Heart left ventricle (tissue), 16 donors: ENCODE results near the gene EFS. TPM values are rescaled to one million over a fixed set of nuclear protein-coding genes. Genes with fewer than 3 reads are reported as not detected.
A peak's percentile ranks its signal among the peaks of the same experiment; 100 is the strongest.

Experiments
- ATAC-seq, 4 donors: fragments of 200-7000 bp; cut with Tn5 transposase; one replicate each; pipeline ENCODE4 v1.9.1; 2020 to 2022; ENCODE audit warnings: moderate library complexity in 4 of 4, mild to moderate bottlenecking in 3 of 4, moderate number of reproducible peaks in 1 of 4
- DNase-seq, 5 donors: peaks; one replicate each; pipeline ENCODE4 v3.0.0-alpha.2; 2020
- H3K27ac ChIP-seq, 12 donors: fragments of 200-600 bp; sonication (generic) in 4 of 12; one replicate each; pipeline versions ENCODE4 v1.5.0 to v1.8.0; 2016 to 2022; ENCODE audit warnings: mild to moderate bottlenecking in 2 of 12
- H3K27me3 ChIP-seq, 9 donors: fragments of 200-600 bp; sonication (generic) in 2 of 9; one replicate each; pipeline versions ENCODE4 v1.5.1 to v1.8.0; 2016 to 2022; ENCODE audit warnings: mild to moderate bottlenecking in 3 of 9
- H3K36me3 ChIP-seq, 9 donors: fragments of 200-600 bp; sonication (generic) in 2 of 9; one replicate each; pipeline versions ENCODE4 v1.5.0 to v1.8.0; 2018 to 2022; ENCODE audit warnings: mild to moderate bottlenecking in 2 of 9
- H3K4me1 ChIP-seq, 12 donors: fragments of 200-600 bp; sonication (generic) in 4 of 12; one replicate each; pipeline versions ENCODE4 v1.5.0 to v1.8.0; 2016 to 2022; ENCODE audit warnings: mild to moderate bottlenecking in 3 of 12
- H3K4me3 ChIP-seq, 12 donors: fragments of 200-600 bp; sonication (generic) in 4 of 12; one replicate each; pipeline versions ENCODE4 v1.5.0 to v1.8.0; 2017 to 2022; ENCODE audit warnings: mild to moderate bottlenecking in 9 of 12, moderate library complexity in 4 of 12
- H3K9me3 ChIP-seq, 12 donors: fragments of 200-600 bp; sonication (generic) in 4 of 12; one replicate each; pipeline versions ENCODE4 v1.5.0 to v1.8.0; 2016 to 2022; ENCODE audit warnings: mild to moderate bottlenecking in 1 of 12
- CTCF ChIP-seq, 12 donors: fragments of 200-600 bp; sonication (generic) in 4 of 12; IDR thresholded peaks; one replicate each; pipeline versions ENCODE4 v1.5.0 to v1.8.0; 2018 to 2022; ENCODE audit warnings: antibody characterized with exemption in 12 of 12, mild to moderate bottlenecking in 5 of 12
- POLR2A ChIP-seq, 2 donors: fragments of 450-650 bp; IDR thresholded peaks; one replicate each; pipeline ENCODE4 v1.6.1; 2017; ENCODE audit warnings: antibody characterized with exemption in 2 of 2, mild to moderate bottlenecking in 2 of 2, moderate library complexity in 2 of 2
- WGBS, 4 donors: extraction: QIAGEN DNeasy Blood & Tissue Kit in 2 of 4; methylation state at CpG; one replicate each; pipeline versions ENCODE4 v1.1.5 to v1.1.7; 2013 to 2018; 5-methylcytosine and 5-hydroxymethylcytosine counted together
- intact Hi-C, 10 donors: fragments of 100-400 bp; cut with DNase I; formaldehyde crosslinking; loops; one replicate each; pipeline versions ENCODE4 v1.11.1 to v1.14.2; 2022
- polyA plus RNA-seq, 2 donors: library from polyadenylated mRNA; stranded (reverse); fragments of 200-250 nt; gene quantifications; one replicate each; pipeline ENCODE4 v1.2.3, GENCODE V29; 2013
- total RNA-seq, 9 donors: library from RNA; depleted of rRNA in 2 of 9; stranded (reverse); fragments of >200 nt in 2 of 9; fragmentation: NEBNext Ultra II Directional in 3 of 9; extraction: Animal tissue kit (Norgen Biotek cat#: 25700) in 3 of 9; gene quantifications; one replicate each; pipeline versions ENCODE4 v1.1.0 to v1.2.4, GENCODE V29; 2016 to 2023
- donor health status: ischemic (EF 13 %, LVEDD 7.1; RV severe dilation, severe dysfunction).
- donor health status: healthy with polysubstance abuse.
- donor health status: DM: no; HTN: yes; CAD: no.
- donor health status: DM: no; HTN: no; CAD: no.
- donor health status: ischemic (EF 25% LVEDD 6.9; RV normal size, moderate dysfunction).
- donor health status: ischemic (EF 25% LVEDD 5.7; RV mildly dilated, moderate dysfunction).
- donor health status: healthy.
- donor health status: DM: yes; HTN: yes; CAD: no.
- donor health status: ischemic (EF 35%, LVEDD 5.7; RV mildly dilated, moderate dysfunction).
- donor health status: nonischemic (EF 11% LVEDD 7.7; RV severe dilation, severe dysfunction).
- donor health status: DM: yes; HTN: yes; CAD: no.
- donor health status: PGD.
- donor health status: ischemic (EF 29% LVEDD 5.4; RV normal size, mild dysfunction).
- donor health status: nonischemic (EF 23%, LVEDD 6.1; RV moderate dilation, normal function).

The EFS gene
- total and polyA plus RNA-seq, 11 donors = 1.4 to 5.0 (median 2.3) TPM

- no peaks in the 10 kb centered on the region for H3K27me3 ChIP-seq
- no peak for TF ChIP-seq CTCF (IDR thresholded peaks at IDR 0.05)
- peak in 1 of 2 donors; percentile 53 for TF ChIP-seq POLR2A (IDR thresholded peaks at IDR 0.05)
- peaks cover 0 to 39% (median 32%) of the 10 kb centered on the region in 9 donors for H3K36me3 ChIP-seq
- ATAC-seq (peak; percentile 92 to 97 (median 96)), DNase-seq (peak; percentile 98 to 99 (median 99))
- intact Hi-C loops = loop anchor here in 8 of 10 donors (1.0 to 10.0 kb wide), 7 partner anchors 14 to 244 kb away; partner anchors contain the start of genes AP1G2 (in 5 of the 8), NGDN (in 3 of the 8), BCL2L2 (in 1 of the 8) and THTPA (in 1 of the 8)
- peak within 1 kb of the TSS; percentile 89 to 98 (median 97) for H3K27ac ChIP-seq
- H3K9me3 ChIP-seq = no peaks in the 10 kb centered on the region
- 3 to 8% (median 5%) methylated on average over 35 to 63 of the region's 63 CpGs for WGBS, 4 donors
- H3K4me1 ChIP-seq = peaks cover 4 to 26% (median 15%) of the 10 kb centered on the region in 12 donors
- H3K4me3 ChIP-seq = peak within 1 kb of the TSS; percentile 84 to 99 (median 92)
These were observed 44.1 kb downstream of the EFS start, which contains the start of gene PABPN1 for GRCh38 chr14:23320584-23321571. TSS of gene PABPN1 (plus strand) at chr14:23321457. CDS start at chr14:23321470, 13 bp downstream.

DNA sequence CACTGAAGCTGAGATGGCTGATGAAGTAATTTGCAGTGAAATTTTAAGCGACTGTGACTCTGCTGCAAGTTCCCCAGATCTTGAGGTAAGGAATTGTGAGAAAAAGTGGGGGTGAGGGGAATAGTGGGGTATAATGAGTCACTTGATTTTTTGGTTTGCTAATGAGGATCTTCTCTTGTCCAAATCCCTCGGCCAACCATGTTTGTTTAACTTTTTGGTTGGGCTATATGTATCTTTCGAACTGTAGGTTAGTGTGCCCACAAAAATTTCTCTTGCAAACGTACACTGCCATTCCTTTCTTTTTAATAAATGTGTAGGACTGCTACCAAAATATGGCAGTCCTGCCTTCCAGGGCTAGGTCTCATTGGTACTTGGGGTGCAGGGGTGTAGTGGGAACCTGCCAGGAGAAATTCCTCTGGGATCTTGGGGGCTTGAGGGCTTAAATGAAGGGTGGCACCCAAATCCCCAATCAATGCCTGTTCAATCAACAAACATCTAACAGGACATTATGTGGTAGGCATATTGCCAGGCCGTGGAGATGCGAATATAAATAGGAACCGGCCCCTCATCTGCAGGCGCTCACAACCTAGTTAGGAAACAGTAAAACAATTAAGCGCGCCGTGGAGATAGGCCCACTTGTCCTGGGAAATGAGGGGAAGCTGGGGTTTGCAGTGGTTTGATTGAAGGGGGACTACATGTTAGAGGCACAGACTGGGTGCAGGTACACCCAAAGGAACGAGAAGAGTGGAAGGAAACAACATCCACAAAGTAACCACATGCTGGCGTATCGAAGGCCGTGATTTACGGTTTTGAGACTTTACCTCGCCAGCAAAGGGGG, 45.0 kb downstream of the EFS start:
- H3K27ac ChIP-seq = peak overlapping the region; percentile 69 to 97 (median 91)
- intact Hi-C loops = loop anchor here in 8 of 10 donors (2.0 to 10.0 kb wide), 5 partner anchors 13 to 245 kb away; partner anchors contain the start of genes AP1G2 (in 5 of the 8), NGDN (in 2 of the 8), BCL2L2 (in 1 of the 8) and THTPA (in 1 of the 8)
- no peak for DNase-seq
- no peaks in the 10 kb centered on the region for H3K9me3 ChIP-seq
- no peak for ATAC-seq
- 91 to 96% (median 92%) methylated on average over 17 of the region's 17 CpGs for WGBS, 4 donors
- H3K27me3 ChIP-seq = no peaks in the 10 kb centered on the region
- H3K36me3 ChIP-seq = peaks cover 0 to 35% (median 24%) of the 10 kb centered on the region in 9 donors
- peak overlapping the region; percentile 4 to 91 (median 48) for H3K4me3 ChIP-seq
- H3K4me1 ChIP-seq = peaks cover 4 to 26% (median 15%) of the 10 kb centered on the region in 12 donors
- TF ChIP-seq CTCF (IDR thresholded peaks at IDR 0.05) (no peak), POLR2A (IDR thresholded peaks at IDR 0.05) (no peak)

GRCh38 chr14:23316300-23316699, 48.7 kb downstream of the EFS start:
- no peak for TF ChIP-seq CTCF (IDR thresholded peaks at IDR 0.05)
- no peak for TF ChIP-seq POLR2A (IDR thresholded peaks at IDR 0.05)
- no peak overlapping the region for H3K4me3 ChIP-seq
- no peak for DNase-seq
- no peaks in the 10 kb centered on the region for H3K27me3 ChIP-seq
- H3K4me1 ChIP-seq = peaks cover 0 to 8% (median 4%) of the 10 kb centered on the region in 12 donors
- no peaks in the 10 kb centered on the region for H3K9me3 ChIP-seq
- peaks cover 0 to 24% (median 10%) of the 10 kb centered on the region in 9 donors for H3K36me3 ChIP-seq
- no peak for ATAC-seq
- WGBS, 4 donors = 86 to 90% (median 89%) methylated on average over 5 of the region's 5 CpGs
- no peak overlapping the region for H3K27ac ChIP-seq
- intact Hi-C loops = no loop called here
